Keratinocyte (primary cell): ENCODE results near the gene R3HDM4. TPM values are rescaled to one million over a fixed set of nuclear protein-coding genes. Genes with fewer than 3 reads are reported as not detected.

Experiments used
- DNase-seq: peaks from one replicate; pipeline ENCODE4 v3.0.0-alpha.2; 2011; ENCODE audit warnings: low read depth, missing footprints, low spot score
- FAIRE-seq: peaks from 2 replicates; lab custom pipeline; 2011; peaks lifted over from hg19 to GRCh38; lab: Jason Lieb, UNC
- H2AFZ ChIP-seq: 2 replicates; pipeline ENCODE4 v1.6.0; 2012; ENCODE audit warnings: low read length, control low read depth, inconsistent platforms; ENCODE audit not compliant: control insufficient read depth
- H3K27ac ChIP-seq: 2 replicates; pipeline ENCODE4 v1.5.1; 2011; ENCODE audit warnings: low read length; ENCODE audit not compliant: control insufficient read depth, insufficient read depth
- H3K27me3 ChIP-seq: 3 replicates; pipeline ENCODE4 v1.6.0; 2011; ENCODE audit warnings: low read length; ENCODE audit not compliant: control insufficient read depth, insufficient read depth; ENCODE audit errors: extremely low read depth
- H3K36me3 ChIP-seq, 2 experiments: 2 replicates in 1 of 2; 3 replicates in 1 of 2; pipeline ENCODE4 v1.5.1; 2011; ENCODE audit warnings: low read length in 2 of 2, mild to moderate bottlenecking in 1 of 2; ENCODE audit not compliant: control insufficient read depth in 2 of 2, insufficient read depth in 2 of 2; ENCODE audit errors: extremely low read depth in 1 of 2
- H3K4me1 ChIP-seq: 3 replicates; pipeline ENCODE4 v1.5.1; 2011; ENCODE audit warnings: low read length; ENCODE audit not compliant: control insufficient read depth, insufficient read depth; ENCODE audit errors: extremely low read depth
- H3K4me2 ChIP-seq: 3 replicates; pipeline ENCODE4 v1.6.0; 2011; ENCODE audit warnings: low read depth, low read length; ENCODE audit not compliant: control insufficient read depth, insufficient read depth; ENCODE audit errors: extremely low read depth
- H3K4me3 ChIP-seq, 3 experiments: fragments of 200-600 bp in 1 of 3; sonication (generic) in 1 of 3; 2 replicates in 2 of 3; 3 replicates in 1 of 3; pipeline ENCODE4 v1.5.1; 2011 to 2016; ENCODE audit warnings: low read length in 3 of 3, mild to moderate bottlenecking in 3 of 3, control low read depth in 2 of 3, inconsistent platforms in 1 of 3, low read depth in 1 of 3, mixed read lengths in 1 of 3, mixed run types in 1 of 3, moderate library complexity in 1 of 3; ENCODE audit not compliant: control insufficient read depth in 2 of 3, insufficient read depth in 2 of 3; ENCODE audit errors: extremely low read depth in 1 of 3
- H3K79me2 ChIP-seq: 2 replicates; pipeline ENCODE4 v1.6.0; 2012; ENCODE audit warnings: low read length; ENCODE audit not compliant: control insufficient read depth, insufficient read depth
- H3K9ac ChIP-seq: 3 replicates; pipeline ENCODE4 v1.6.0; 2011; ENCODE audit warnings: low read length; ENCODE audit not compliant: control insufficient read depth, insufficient read depth; ENCODE audit errors: extremely low read depth
- H3K9me1 ChIP-seq: 3 replicates; pipeline ENCODE4 v1.6.0; 2011; ENCODE audit warnings: low read length; ENCODE audit not compliant: control insufficient read depth, insufficient read depth; ENCODE audit errors: extremely low read depth
- H3K9me3 ChIP-seq: 2 replicates; pipeline ENCODE4 v1.5.1; 2012; ENCODE audit warnings: low read depth, low read length; ENCODE audit not compliant: control insufficient read depth
- H4K20me1 ChIP-seq: 3 replicates; pipeline ENCODE4 v1.6.0; 2011; ENCODE audit warnings: low read length; ENCODE audit not compliant: control insufficient read depth, insufficient read depth; ENCODE audit errors: extremely low read depth
- CTCF ChIP-seq, 3 experiments: IDR thresholded peaks in 1 of 3; conservative IDR thresholded peaks in 1 of 3; optimal IDR thresholded peaks in 1 of 3; 2 replicates in 2 of 3; 3 replicates in 1 of 3; pipeline versions ENCODE3 to v1.5.1; 2011; ENCODE audit warnings: low read length in 3 of 3, mild to moderate bottlenecking in 3 of 3, moderate library complexity in 2 of 3, control low read depth in 1 of 3, inconsistent platforms in 1 of 3; ENCODE audit not compliant: insufficient read depth in 2 of 3; ENCODE audit errors: extremely low read depth in 1 of 3
- EZH2 ChIP-seq: IDR thresholded peaks from one replicate; pipeline ENCODE4 v1.6.1; 2012; ENCODE audit warnings: inconsistent platforms, mild to moderate bottlenecking, low read length, moderate library complexity
- dilution Hi-C: fragments of 300-500 bp; cut with MboI; formaldehyde crosslinking; loops from one replicate; pipeline ENCODE4 v1.7.0; 2020; ENCODE audit warnings: low sequenced_read_pairs; ENCODE audit not compliant: extremely low pct_ligation_motif_present
- polyA plus RNA-seq, 5 experiments: library from polyadenylated mRNA; depleted of rRNA in 3 of 5; stranded (reverse) in 3 of 5; stranded (forward) in 1 of 5; unstranded in 1 of 5; fragments of >200 nt; gene quantifications; 1 replicate in 1 of 5; 2 replicates in 3 of 5; 3 replicates in 1 of 5; pipeline versions ENCODE4 v1.2.1 to v1.2.3, GENCODE V29; 2011 to 2012; ENCODE audit warnings: missing spikeins in 2 of 5, low read depth in 1 of 5, low replicate concordance in 1 of 5

Gene R3HDM4
- polyA plus RNA-seq, 1 donor (not counting 4 experiments of a cell fraction or from before 2014, with no cell fraction given), result 33.5 TPM

DNA sequence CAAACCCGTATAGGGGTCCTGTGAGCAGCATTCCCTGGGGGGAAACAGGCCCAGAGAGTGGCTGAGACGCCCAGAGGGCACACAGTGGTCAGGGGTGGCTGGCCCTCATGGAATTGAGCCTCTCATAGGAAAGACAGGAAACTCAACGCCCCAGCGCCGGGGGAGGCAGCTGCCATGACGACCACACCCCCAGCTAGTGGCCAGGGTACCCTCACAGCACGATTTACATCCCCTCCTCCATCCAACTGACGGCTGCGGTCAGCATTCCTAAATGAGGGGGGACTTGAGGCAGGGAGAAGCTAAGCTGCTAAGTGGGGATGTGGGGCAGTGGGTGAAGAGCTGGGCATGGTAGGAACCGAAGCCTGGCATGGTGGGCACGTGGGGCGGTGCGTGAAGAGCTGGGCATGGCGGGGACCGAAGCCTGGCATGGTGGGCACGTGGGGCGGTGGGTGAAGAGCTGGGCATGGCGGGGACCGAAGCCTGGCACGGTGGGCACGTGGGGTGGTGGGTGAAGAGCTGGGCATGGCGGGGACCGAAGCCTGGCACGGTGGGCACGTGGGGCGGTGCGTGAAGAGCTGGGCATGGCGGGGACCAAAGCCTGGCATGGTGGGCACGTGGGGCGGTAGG is 30.0 kb downstream of the R3HDM4 start:
- dilution Hi-C loops, result no loop called here
- Histone ChIP-seq H3K79me2 (no peaks in the 10 kb centered on the region), H3K27me3 (no peaks in the 10 kb centered on the region), H3K27ac (no peak overlapping the region), H4K20me1 (peaks cover 2% of the 10 kb centered on the region), H3K4me3 (no peak overlapping the region), H3K4me1 (peaks cover 6% of the 10 kb centered on the region), H3K36me3 (peaks cover 10 to 13% of the 10 kb centered on the region in 2 experiments), H2AFZ (no peak overlapping the region), H3K9ac (no peak overlapping the region), H3K4me2 (no peak overlapping the region), H3K9me1 (no peaks in the 10 kb centered on the region), H3K9me3 (no peaks in the 10 kb centered on the region)
- TF ChIP-seq EZH2, result no peak
- TF ChIP-seq CTCF (optimal IDR thresholded peaks at IDR 0.05 in 1 of 3, IDR thresholded peaks at IDR 0.05 in 1 of 3, conservative IDR thresholded peaks at IDR 0.05 in 1 of 3; ENCODE audit: extremely low read depth in 1 of 3, insufficient read depth in 2 of 3, low read length in 3 of 3), result no peak
- FAIRE-seq, result no peak
- DNase-seq, result no peak

- Histone ChIP-seq H3K4me3 (no peak overlapping the region), H3K4me2 (no peak overlapping the region), H4K20me1 (peaks cover 2% of the 10 kb centered on the region), H3K27me3 (no peaks in the 10 kb centered on the region), H3K9me1 (no peaks in the 10 kb centered on the region), H3K4me1 (peaks cover 6% of the 10 kb centered on the region), H2AFZ (no peak overlapping the region), H3K36me3 (peaks cover 10 to 19% of the 10 kb centered on the region in 2 experiments), H3K27ac (no peak overlapping the region), H3K9ac (no peak overlapping the region), H3K79me2 (no peaks in the 10 kb centered on the region), H3K9me3 (no peaks in the 10 kb centered on the region)
- FAIRE-seq, result no peak
- dilution Hi-C loops, result no loop called here
- no peak for DNase-seq
- TF ChIP-seq CTCF (optimal IDR thresholded peaks at IDR 0.05 in 1 of 3, IDR thresholded peaks at IDR 0.05 in 1 of 3, conservative IDR thresholded peaks at IDR 0.05 in 1 of 3; ENCODE audit: extremely low read depth in 1 of 3, insufficient read depth in 2 of 3, low read length in 3 of 3) (no peak), EZH2 (no peak)
Observed at GRCh38 chr19:881385-882071, 31.5 kb downstream of the R3HDM4 start.
